ENCODE measurements around the gene COA1.

The COA1 gene

GRCh38 chr7:43643846-43644245 is 85.5 kb downstream of the COA1 start:
- Histone ChIP-seq H3K27me3 (no peaks in the 10 kb centered on the region), H3K9me3 (no peaks in the 10 kb centered on the region), H3K4me3 (ENCODE audit: low read depth, low read length) (no peak overlapping the region), H3K36me3 (peaks cover 51% of the 10 kb centered on the region), H3K4me1 (peaks cover 18% of the 10 kb centered on the region)
- no peak for DNase-seq
- no peak for TF ChIP-seq CTCF (IDR thresholded peaks at IDR 0.05; ENCODE audit: low read depth, low read length)

- Histone ChIP-seq H3K36me3 (peaks cover 54% of the 10 kb centered on the region), H3K4me1 (peaks cover 13% of the 10 kb centered on the region), H3K27me3 (no peaks in the 10 kb centered on the region), H3K9me3 (no peaks in the 10 kb centered on the region), H3K4me3 (ENCODE audit: low read depth, low read length) (no peak overlapping the region)
- TF ChIP-seq CTCF (IDR thresholded peaks at IDR 0.05; ENCODE audit: low read depth, low read length) = no peak
- DNase-seq = no peak
These were observed 86.3 kb downstream of the COA1 start for GRCh38 chr7:43642897-43643630.

DNA sequence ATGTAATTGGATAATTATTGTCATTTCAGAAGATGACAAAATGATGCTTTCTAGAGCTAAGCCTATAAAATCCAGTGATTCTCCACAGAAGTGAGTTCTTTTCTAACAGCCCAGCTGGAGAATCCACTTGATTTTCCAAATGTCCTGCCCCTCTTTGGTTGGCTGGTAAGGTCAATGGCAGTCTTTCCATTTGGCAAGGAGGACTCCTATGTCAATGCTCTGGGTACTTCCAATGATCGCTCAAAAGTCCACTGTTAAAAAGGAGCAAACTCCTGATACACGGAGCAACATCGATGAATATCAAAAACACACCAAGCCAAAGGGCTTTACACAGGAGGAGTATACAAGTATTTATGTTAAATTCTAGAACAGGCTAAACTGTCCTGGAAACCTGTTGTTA is 88.6 kb downstream of the COA1 start:
- no peak overlapping the region for H3K4me3 ChIP-seq (ENCODE audit: low read depth, low read length)
- no peaks in the 10 kb centered on the region for H3K27me3 ChIP-seq
- 0 out of 2 replicates have a peak, but pooled peaks cover 3% of the 10 kb centered on the region for H3K4me1 ChIP-seq
- no peaks in the 10 kb centered on the region for H3K9me3 ChIP-seq
- no peak for TF ChIP-seq CTCF (IDR thresholded peaks at IDR 0.05; ENCODE audit: low read depth, low read length)
- no peak for DNase-seq
- peaks cover 57% of the 10 kb centered on the region for H3K36me3 ChIP-seq

DNA sequence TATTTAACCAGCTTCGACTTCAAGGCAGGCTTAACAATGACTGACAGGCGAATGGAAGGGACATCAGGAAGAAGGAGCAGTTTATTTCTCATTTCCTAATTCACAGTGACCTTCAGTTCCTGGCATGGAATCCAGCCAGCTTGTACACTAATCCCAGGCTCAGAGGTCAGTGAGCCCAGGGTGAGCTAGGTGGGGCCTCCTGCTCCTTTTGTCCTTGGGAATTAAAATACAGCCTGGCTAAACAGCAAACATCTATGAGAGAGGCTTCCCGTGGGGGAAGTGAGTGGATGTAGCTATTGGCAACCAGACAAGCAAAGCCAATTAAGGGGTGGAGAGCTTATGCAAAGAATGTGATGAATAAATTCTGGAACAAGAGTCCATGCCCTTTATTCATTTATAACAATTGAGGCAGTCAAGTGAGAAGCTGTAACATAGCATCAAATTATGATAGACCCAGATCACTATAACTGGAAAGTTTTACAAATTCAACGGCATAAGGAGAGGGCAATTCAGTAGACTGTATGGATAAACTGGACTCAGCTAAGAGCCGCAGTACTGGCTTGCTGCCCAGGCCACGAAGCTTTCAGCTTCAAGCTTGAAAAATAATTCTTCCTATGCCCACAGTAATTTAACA is 89.3 kb downstream of the COA1 start:
- H3K9me3 ChIP-seq = no peaks in the 10 kb centered on the region
- no peak overlapping the region for H3K4me3 ChIP-seq (ENCODE audit: low read depth, low read length)
- no peaks in the 10 kb centered on the region for H3K27me3 ChIP-seq
- no peak for TF ChIP-seq CTCF (IDR thresholded peaks at IDR 0.05; ENCODE audit: low read depth, low read length)
- DNase-seq = no peak
- peaks cover 57% of the 10 kb centered on the region for H3K36me3 ChIP-seq
- H3K4me1 ChIP-seq = 0 out of 2 replicates have a peak, but pooled peaks cover 3% of the 10 kb centered on the region

DNA sequence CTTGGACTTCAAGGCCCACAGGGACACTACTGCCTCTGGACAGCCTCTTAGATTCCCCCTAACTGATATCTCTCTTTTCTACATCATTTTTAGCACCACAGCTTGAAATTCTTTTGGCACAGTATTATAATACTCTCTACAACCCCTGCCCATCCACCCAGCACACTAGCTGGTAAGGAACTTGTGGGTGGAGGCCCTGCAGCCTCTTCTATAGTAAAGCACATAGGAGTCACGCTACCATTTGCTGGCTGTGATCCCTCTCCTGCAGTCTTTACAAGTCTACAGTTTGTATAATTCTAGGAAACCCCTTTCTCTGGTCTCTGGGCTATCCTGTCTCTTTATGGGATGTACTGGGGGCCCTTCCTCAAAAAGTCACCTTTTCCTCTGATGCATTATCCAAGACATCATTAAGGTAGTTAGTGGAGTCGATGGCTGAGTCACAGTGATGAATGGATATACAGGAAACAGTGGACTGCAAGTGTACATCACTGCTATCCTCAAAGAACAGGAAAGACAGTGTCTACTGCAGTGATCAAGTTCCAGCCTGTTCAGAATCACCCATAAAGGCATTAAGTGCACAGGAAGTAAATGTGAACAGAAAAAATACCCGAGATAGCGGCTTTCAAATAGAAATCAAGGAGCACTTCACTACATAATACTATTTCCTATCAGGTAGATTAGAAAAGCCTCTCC is 92.1 kb downstream of the COA1 start:
- 0 out of 2 replicates have a peak, but pooled peaks cover 3% of the 10 kb centered on the region for H3K4me1 ChIP-seq
- no peaks in the 10 kb centered on the region for H3K27me3 ChIP-seq
- peaks cover 76% of the 10 kb centered on the region for H3K36me3 ChIP-seq
- TF ChIP-seq CTCF (IDR thresholded peaks at IDR 0.05; ENCODE audit: low read depth, low read length) = no peak
- no peaks in the 10 kb centered on the region for H3K9me3 ChIP-seq
- DNase-seq = no peak
- H3K4me3 ChIP-seq (ENCODE audit: low read depth, low read length) = no peak overlapping the region
